Measurements from ENCODE around the gene CYP46A1. TPM values are rescaled to one million over a fixed set of nuclear protein-coding genes. Genes with fewer than 3 reads are reported as not detected.
"Not testable (repeated sequence)": the region's sequence is repeated elsewhere in the genome, so short reads cannot be mapped to it uniquely, and the experiment has no call there.

Gene CYP46A1
- total and polyA plus RNA-seq, 2 donors (not counting 1 experiment from before 2014, with no cell fraction given) = 0.11 to 0.33 TPM

GRCh38 chr14:99636487-99636886, 47.6 kb upstream of the CYP46A1 start:
- DNase-seq (ENCODE audit: low read depth in 2 of 2) = no peak
- H3K27ac ChIP-seq (ENCODE audit: insufficient read depth, low read length) = no peak overlapping the region
- H3K36me3 ChIP-seq (ENCODE audit: control insufficient read depth, insufficient read depth, low read length) = no peaks in the 10 kb centered on the region
- H3K9ac ChIP-seq (ENCODE audit: insufficient read depth, low read length) = no peak overlapping the region
- no peak overlapping the region for H3K4me3 ChIP-seq (replicated peaks in 1 of 4; ENCODE audit: control extremely low read depth in 1 of 4, insufficient read depth in 1 of 4, low read depth in 3 of 4, low read length in 4 of 4)
- no peak for TF ChIP-seq CTCF (conservative IDR thresholded peaks at IDR 0.05 in 1 of 2, IDR thresholded peaks at IDR 0.05 in 1 of 2; ENCODE audit: low read depth in 1 of 2, low read length in 2 of 2)
- TF ChIP-seq EZH2 (IDR thresholded peaks at IDR 0.05; ENCODE audit: low read length, missing control alignments) = no peak
- no peaks in the 10 kb centered on the region for H3K27me3 ChIP-seq (ENCODE audit: control insufficient read depth, insufficient read depth, low read length)
- no peak overlapping the region for H3K4me2 ChIP-seq (ENCODE audit: extremely low read depth, insufficient read depth, low read length)
- no peaks in the 10 kb centered on the region for H3K4me1 ChIP-seq (ENCODE audit: control insufficient read depth, extremely low read depth, insufficient read depth, low read length)
- no peak overlapping the region for H2AFZ ChIP-seq (ENCODE audit: low read length)
- no peaks in the 10 kb centered on the region for H3K79me2 ChIP-seq (ENCODE audit: control insufficient read depth, insufficient read depth, low read length)
- H3K9me3 ChIP-seq (ENCODE audit: control insufficient read depth, insufficient read depth, low read depth, low read length) = no peaks in the 10 kb centered on the region
- H4K20me1 ChIP-seq (ENCODE audit: control insufficient read depth, extremely low read depth, insufficient read depth, low read length) = no peaks in the 10 kb centered on the region

DNA sequence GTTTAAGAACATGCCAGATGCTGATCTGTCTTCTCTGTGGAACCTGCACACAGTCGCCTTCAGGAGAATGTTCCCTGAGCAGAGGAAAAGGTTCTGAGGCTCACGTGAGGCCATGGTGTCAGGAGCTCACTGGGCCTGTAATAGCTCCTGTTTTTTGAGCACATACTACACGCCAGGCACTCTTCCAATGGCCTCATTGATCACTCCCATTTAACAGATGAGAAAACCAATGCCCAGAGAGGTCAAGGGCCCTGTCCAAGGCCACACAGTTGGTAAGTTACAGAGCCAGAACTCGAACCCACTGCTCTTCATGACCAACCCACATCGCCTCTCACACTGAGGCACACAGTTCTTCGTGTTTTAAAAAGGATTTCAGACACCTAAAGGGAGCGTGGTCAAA, 46.5 kb upstream of the CYP46A1 start:
- Histone ChIP-seq H3K9me3 (ENCODE audit: control insufficient read depth, insufficient read depth, low read depth, low read length) (no peaks in the 10 kb centered on the region), H3K4me3 (replicated peaks in 1 of 4; ENCODE audit: control extremely low read depth in 1 of 4, insufficient read depth in 1 of 4, low read depth in 3 of 4, low read length in 4 of 4) (no peak overlapping the region), H3K27ac (ENCODE audit: insufficient read depth, low read length) (no peak overlapping the region), H3K36me3 (ENCODE audit: control insufficient read depth, insufficient read depth, low read length) (no peaks in the 10 kb centered on the region), H3K4me2 (ENCODE audit: extremely low read depth, insufficient read depth, low read length) (no peak overlapping the region), H3K79me2 (ENCODE audit: control insufficient read depth, insufficient read depth, low read length) (no peaks in the 10 kb centered on the region), H2AFZ (ENCODE audit: low read length) (no peak overlapping the region), H3K27me3 (ENCODE audit: control insufficient read depth, insufficient read depth, low read length) (no peaks in the 10 kb centered on the region), H3K4me1 (ENCODE audit: control insufficient read depth, extremely low read depth, insufficient read depth, low read length) (no peaks in the 10 kb centered on the region), H4K20me1 (ENCODE audit: control insufficient read depth, extremely low read depth, insufficient read depth, low read length) (no peaks in the 10 kb centered on the region), H3K9ac (ENCODE audit: insufficient read depth, low read length) (no peak overlapping the region)
- no peak for TF ChIP-seq EZH2 (IDR thresholded peaks at IDR 0.05; ENCODE audit: low read length, missing control alignments)
- TF ChIP-seq CTCF (conservative IDR thresholded peaks at IDR 0.05 in 1 of 2, IDR thresholded peaks at IDR 0.05 in 1 of 2; ENCODE audit: low read depth in 1 of 2, low read length in 2 of 2) = no peak
- DNase-seq (ENCODE audit: low read depth in 2 of 2) = no peak

GRCh38 chr14:99642771-99643170, 41.3 kb upstream of the CYP46A1 start:
- H3K36me3 ChIP-seq (ENCODE audit: control insufficient read depth, insufficient read depth, low read length); H3K27ac ChIP-seq (ENCODE audit: insufficient read depth, low read length); H3K9ac ChIP-seq (ENCODE audit: insufficient read depth, low read length); DNase-seq (ENCODE audit: low read depth in 2 of 2); H2AFZ ChIP-seq (ENCODE audit: low read length); H3K4me2 ChIP-seq (ENCODE audit: extremely low read depth, insufficient read depth, low read length); H4K20me1 ChIP-seq (ENCODE audit: control insufficient read depth, extremely low read depth, insufficient read depth, low read length); H3K9me3 ChIP-seq (ENCODE audit: control insufficient read depth, insufficient read depth, low read depth, low read length); H3K79me2 ChIP-seq (ENCODE audit: control insufficient read depth, insufficient read depth, low read length); H3K27me3 ChIP-seq (ENCODE audit: control insufficient read depth, insufficient read depth, low read length); H3K4me1 ChIP-seq (ENCODE audit: control insufficient read depth, extremely low read depth, insufficient read depth, low read length); H3K4me3 ChIP-seq (replicated peaks in 1 of 4; ENCODE audit: control extremely low read depth in 1 of 4, insufficient read depth in 1 of 4, low read depth in 3 of 4, low read length in 4 of 4): not testable (repeated sequence)
